Sciatic nerve (tissue), 2 donors: ENCODE results near the gene UST. TPM values are rescaled to one million over a fixed set of nuclear protein-coding genes. Genes with fewer than 3 reads are reported as not detected.
"Not testable (repeated sequence)": the region's sequence is repeated elsewhere in the genome, so short reads cannot be mapped to it uniquely, and the experiment has no call there.

Experiments used
- ATAC-seq: fragments of 200-7000 bp; cut with Tn5 transposase; one replicate; pipeline ENCODE4 v1.9.1; 2020; ENCODE audit warnings: mild to moderate bottlenecking, moderate library complexity
- DNase-seq: peaks from one replicate; pipeline ENCODE4 v3.0.0-alpha.2; 2020; ENCODE audit warnings: low spot score
- intact Hi-C: fragments of 100-400 bp; cut with DNase I; formaldehyde crosslinking; loops from one replicate; pipeline ENCODE4 v1.14.2; 2022
- total RNA-seq: library from RNA; stranded (reverse); fragmentation: NEBNext Ultra II Directional; extraction: Animal tissue kit (Norgen Biotek cat#: 25700); gene quantifications from one replicate; pipeline ENCODE4 v1.2.1, GENCODE V29; 2021
- donor health status: DM: no; HTN: no; CAD: no.
- donor health status: DM: no; HTN: no; CAD: no.

The UST gene
- total RNA-seq, 1 donor from 2014 or later: 33.1 TPM

- ATAC-seq: peak; percentile 48
- intact Hi-C loops: no loop called here
- no peak for DNase-seq
These were observed 205.6 kb downstream of the UST start for GRCh38 chr6:148952147-148953035.

- ATAC-seq (no peak), DNase-seq (no peak)
- intact Hi-C loops: no loop called here
These were observed 207.6 kb downstream of the UST start for GRCh38 chr6:148954461-148954860.

- ATAC-seq (no peak), DNase-seq (no peak)
- intact Hi-C loops: no loop called here
These were observed 208.1 kb downstream of the UST start for GRCh38 chr6:148954934-148955333.

GRCh38 chr6:148955441-148955840 lies 208.6 kb downstream of the UST start:
- intact Hi-C loops: no loop called here
- DNase-seq (no peak), ATAC-seq (no peak)

- ATAC-seq, DNase-seq, intact Hi-C loops: not testable (repeated sequence)
These were observed 209.3 kb downstream of the UST start for GRCh38 chr6:148956163-148956562.

DNA sequence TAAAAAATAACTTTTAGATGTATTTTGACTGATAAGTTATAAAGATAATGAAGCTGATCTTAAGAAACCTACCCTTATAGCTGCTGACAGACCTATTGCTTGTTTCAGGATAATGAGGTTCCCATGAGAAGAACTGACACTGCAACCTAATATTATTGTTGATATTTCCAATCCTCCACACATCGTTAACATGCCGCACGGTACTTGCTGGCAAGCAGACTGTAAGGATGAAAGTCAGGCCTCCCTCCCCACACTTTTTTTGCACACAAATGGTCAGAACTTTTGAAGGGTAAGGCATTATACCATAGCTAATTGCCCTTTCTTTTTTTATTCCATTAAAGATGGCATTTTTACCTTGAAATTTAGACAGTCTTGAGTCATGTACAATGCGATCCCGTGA lies 210.9 kb downstream of the UST start:
- no peak for DNase-seq
- intact Hi-C loops: no loop called here
- ATAC-seq: no peak

DNA sequence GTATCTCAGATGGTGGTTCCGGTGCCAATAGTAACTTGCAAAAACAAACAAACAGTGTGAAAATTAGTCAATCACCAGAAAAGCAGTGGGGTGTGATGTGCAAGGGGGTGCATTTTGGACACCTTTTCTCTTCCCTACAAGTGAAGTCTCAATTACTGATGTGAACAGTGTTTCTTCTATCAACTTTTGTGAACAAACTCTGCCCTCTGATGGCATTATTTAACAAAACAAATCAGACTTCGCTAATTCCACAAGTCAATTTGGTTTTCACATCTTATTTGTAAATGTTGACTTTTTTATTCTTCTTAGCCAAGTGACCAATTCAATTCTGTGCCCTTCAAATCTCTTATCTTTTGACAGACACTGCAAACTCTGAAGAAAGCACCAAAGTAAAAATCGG lies 212.2 kb downstream of the UST start:
- intact Hi-C loops: no loop called here
- no peak for DNase-seq

GRCh38 chr6:148959501-148959900 lies 212.7 kb downstream of the UST start:
- no peak for DNase-seq
- ATAC-seq: no peak
- intact Hi-C loops: no loop called here

More for the DNA sequence above, 212.2 kb downstream of the UST start:
- no peak for ATAC-seq

GRCh38 chr6:148962854-148963515 lies 216.2 kb downstream of the UST start:
- ATAC-seq: no peak
- no peak for DNase-seq
- intact Hi-C loops: loop anchor here (10.0 kb wide), 1 partner anchor 388 kb away; no protein-coding TSS in a partner anchor

GRCh38 chr6:148963738-148964137 lies 216.9 kb downstream of the UST start:
- no peak for DNase-seq
- no peak for ATAC-seq
- intact Hi-C loops: loop anchor here (10.0 kb wide), 1 partner anchor 389 kb away; no protein-coding TSS in a partner anchor

DNA sequence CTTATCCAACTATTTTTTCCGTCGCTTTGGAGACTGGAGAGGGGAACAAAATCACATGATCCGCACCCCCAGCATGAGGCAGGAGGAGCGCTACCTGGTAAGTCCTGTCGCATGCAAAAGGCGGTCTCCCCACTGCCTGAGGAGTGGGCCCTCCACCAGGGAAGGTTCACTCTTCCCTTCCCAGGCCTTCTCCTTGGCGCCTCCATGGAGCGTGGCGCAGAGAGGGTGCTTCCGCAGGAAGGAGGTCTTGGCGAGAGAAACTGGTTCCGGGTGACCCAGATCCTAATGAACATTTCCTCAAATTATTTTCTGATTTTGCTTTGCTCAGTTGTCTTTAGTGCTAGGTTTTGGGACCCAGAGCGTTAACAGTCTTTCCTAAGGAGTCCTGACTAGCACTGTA lies 217.6 kb downstream of the UST start:
- DNase-seq (no peak), ATAC-seq (no peak)
- intact Hi-C loops: loop anchor here (10.0 kb wide), 1 partner anchor 390 kb away; no protein-coding TSS in a partner anchor

- ATAC-seq (no peak), DNase-seq (no peak)
- intact Hi-C loops: loop anchor here (10.0 kb wide), 1 partner anchor 390 kb away; no protein-coding TSS in a partner anchor
These were observed 218.5 kb downstream of the UST start for GRCh38 chr6:148965287-148965686.

GRCh38 chr6:148967011-148967520 lies 220.2 kb downstream of the UST start:
- DNase-seq: no peak
- intact Hi-C loops: loop anchor here (10.0 kb wide), 1 partner anchor 392 kb away; no protein-coding TSS in a partner anchor
- no peak for ATAC-seq

DNA sequence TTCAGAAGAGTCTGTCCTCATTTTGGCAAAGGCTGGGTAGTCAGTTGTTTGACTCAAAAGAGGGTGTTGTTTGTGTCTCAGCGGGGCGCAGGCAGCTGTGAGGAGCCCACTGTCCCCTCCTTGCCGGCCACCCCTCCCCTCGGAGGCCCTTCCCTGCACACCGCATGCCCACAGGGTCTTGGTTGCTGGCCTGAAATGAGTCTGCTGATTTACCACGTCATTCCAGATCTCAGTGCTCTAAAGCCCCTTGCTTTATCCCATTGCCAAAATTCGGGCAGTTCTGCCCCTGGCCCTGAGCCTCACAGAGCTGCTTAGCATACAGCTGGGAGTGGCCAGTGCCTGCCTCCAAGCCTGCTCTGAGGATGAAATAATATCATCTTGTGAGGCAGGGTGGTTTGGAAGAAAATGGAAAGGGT lies 220.7 kb downstream of the UST start:
- DNase-seq (no peak), ATAC-seq (no peak)
- intact Hi-C loops: loop anchor here (10.0 kb wide), 1 partner anchor 393 kb away; no protein-coding TSS in a partner anchor

GRCh38 chr6:148968771-148969602 lies 222.2 kb downstream of the UST start:
- intact Hi-C loops: loop anchor here (10.0 kb wide), 1 partner anchor 394 kb away; no protein-coding TSS in a partner anchor
- no peak for ATAC-seq
- DNase-seq: no peak

GRCh38 chr6:148969603-148970061 lies 222.8 kb downstream of the UST start:
- ATAC-seq (peak; percentile 86), DNase-seq (no peak)
- intact Hi-C loops: loop anchor here (10.0 kb wide), 1 partner anchor 395 kb away; no protein-coding TSS in a partner anchor

GRCh38 chr6:148971031-148971927 lies 224.4 kb downstream of the UST start:
- ATAC-seq (no peak), DNase-seq (no peak)
- intact Hi-C loops: no loop called here

- ATAC-seq (peak; percentile 57), DNase-seq (peak; percentile 66)
- intact Hi-C loops: no loop called here
These were observed 225.7 kb downstream of the UST start for GRCh38 chr6:148972481-148972880.
